Karpas-422 (cell line): ENCODE results near the gene TENM4. TPM values are rescaled to one million over a fixed set of nuclear protein-coding genes. Genes with fewer than 3 reads are reported as not detected.
A peak's percentile ranks its signal among the peaks of the same experiment; 100 is the strongest.

Source experiments
- DNase-seq: peaks from one replicate; pipeline ENCODE4 v3.0.0-alpha.2; 2015
- H2AFZ ChIP-seq: fragments of 200-600 bp; sonication (generic); 2 replicates; pipeline ENCODE4 v1.6.1; 2014; ENCODE audit warnings: antibody characterized with exemption, low read length, mixed read lengths
- H3K27ac ChIP-seq: fragments of 200-600 bp; sonication (generic); 2 replicates; pipeline ENCODE4 v1.5.1; 2014; ENCODE audit warnings: mild to moderate bottlenecking, low read length, moderate library complexity
- H3K27me3 ChIP-seq: fragments of 200-600 bp; sonication (generic); 2 replicates; pipeline ENCODE4 v1.6.1; 2014; ENCODE audit warnings: low read length, mixed read lengths
- H3K36me3 ChIP-seq: fragments of 200-600 bp; sonication (generic); 2 replicates; pipeline ENCODE4 v1.6.1; 2014; ENCODE audit warnings: low read length, mixed read lengths; ENCODE audit not compliant: insufficient read depth
- H3K4me1 ChIP-seq: fragments of 200-600 bp; sonication (generic); 2 replicates; pipeline ENCODE4 v1.6.1; 2014; ENCODE audit warnings: mild to moderate bottlenecking, low read length, mixed read lengths
- H3K4me2 ChIP-seq: fragments of 200-600 bp; sonication (generic); 2 replicates; pipeline ENCODE4 v1.6.1; 2014; ENCODE audit warnings: low read length, low read depth, mild to moderate bottlenecking; ENCODE audit not compliant: poor library complexity, severe bottlenecking
- H3K4me3 ChIP-seq: fragments of 200-600 bp; sonication (generic); 2 replicates; pipeline ENCODE4 v1.5.1; 2014; ENCODE audit warnings: mild to moderate bottlenecking, antibody characterized with exemption, low read length, mixed read lengths
- H3K79me2 ChIP-seq: fragments of 200-600 bp; sonication (generic); 2 replicates; pipeline ENCODE4 v1.6.1; 2014; ENCODE audit warnings: mild to moderate bottlenecking, low read length, mixed read lengths
- H3K9ac ChIP-seq: fragments of 200-600 bp; sonication (generic); 2 replicates; pipeline ENCODE4 v1.6.0; 2014; ENCODE audit warnings: low read length
- H3K9me2 ChIP-seq: fragments of 200-600 bp; sonication (generic), shearing (Covaris generic); replicated peaks from 2 replicates; pipeline ENCODE4 v1.6.0; 2014; ENCODE audit warnings: mild to moderate bottlenecking, low read length, moderate library complexity; ENCODE audit not compliant: insufficient read depth
- H3K9me3 ChIP-seq: fragments of 300-700, 200-600 bp; sonication (generic); 2 replicates; pipeline ENCODE4 v1.6.1; 2014; ENCODE audit warnings: low read length, mixed read lengths
- H4K20me1 ChIP-seq: fragments of 200-600 bp; sonication (generic); 2 replicates; pipeline ENCODE4 v1.6.1; 2014; ENCODE audit warnings: mild to moderate bottlenecking, antibody characterized with exemption, low read length, low read depth; ENCODE audit not compliant: insufficient read depth
- total RNA-seq: library from RNA; depleted of rRNA; stranded (reverse); fragments of >200 nt; shearing (Covaris generic); gene quantifications from 2 replicates; pipeline ENCODE4 v1.2.3, GENCODE V29; 2014; ENCODE audit warnings: low replicate concordance

Gene TENM4
- total RNA-seq, 1 experiment from 2014 or later = not detected

- Histone ChIP-seq H3K9ac (no peak overlapping the region), H2AFZ (no peak overlapping the region), H3K9me2 (no peaks in the 10 kb centered on the region), H3K4me1 (no peaks in the 10 kb centered on the region), H3K27ac (no peak overlapping the region), H3K4me2 (no peak overlapping the region), H3K36me3 (no peaks in the 10 kb centered on the region), H4K20me1 (no peaks in the 10 kb centered on the region), H3K4me3 (no peak overlapping the region), H3K9me3 (no peaks in the 10 kb centered on the region), H3K27me3 (0 out of 2 replicates have a peak, but pooled peaks cover 2% of the 10 kb centered on the region), H3K79me2 (no peaks in the 10 kb centered on the region)
- DNase-seq = no peak
These were observed 755.7 kb downstream of the TENM4 start for GRCh38 chr11:78685156-78685555.

- no peaks in the 10 kb centered on the region for H3K4me1 ChIP-seq
- H3K4me2 ChIP-seq = no peak overlapping the region
- H3K9me3 ChIP-seq = no peaks in the 10 kb centered on the region
- no peaks in the 10 kb centered on the region for H3K79me2 ChIP-seq
- H3K9ac ChIP-seq = no peak overlapping the region
- H3K27me3 ChIP-seq = 0 out of 2 replicates have a peak, but pooled peaks cover 2% of the 10 kb centered on the region
- peak; percentile 43 for DNase-seq
- no peaks in the 10 kb centered on the region for H3K36me3 ChIP-seq
- no peak overlapping the region for H3K4me3 ChIP-seq
- no peaks in the 10 kb centered on the region for H4K20me1 ChIP-seq
- H3K9me2 ChIP-seq = no peaks in the 10 kb centered on the region
- H3K27ac ChIP-seq = no peak overlapping the region
- H2AFZ ChIP-seq = no peak overlapping the region
These were observed 756.5 kb downstream of the TENM4 start for GRCh38 chr11:78684377-78684776.

- Histone ChIP-seq H3K27me3 (0 out of 2 replicates have a peak, but pooled peaks cover 2% of the 10 kb centered on the region), H2AFZ (no peak overlapping the region), H3K4me2 (no peak overlapping the region), H3K4me1 (no peaks in the 10 kb centered on the region), H3K9ac (no peak overlapping the region), H3K79me2 (no peaks in the 10 kb centered on the region), H3K4me3 (no peak overlapping the region), H3K36me3 (no peaks in the 10 kb centered on the region), H3K9me3 (no peaks in the 10 kb centered on the region), H4K20me1 (no peaks in the 10 kb centered on the region), H3K9me2 (no peaks in the 10 kb centered on the region), H3K27ac (no peak overlapping the region)
- no peak for DNase-seq
These were observed 757.1 kb downstream of the TENM4 start for GRCh38 chr11:78683774-78684173.

- H3K27ac ChIP-seq = no peak overlapping the region
- no peaks in the 10 kb centered on the region for H4K20me1 ChIP-seq
- no peak for DNase-seq
- no peak overlapping the region for H3K9ac ChIP-seq
- H3K4me2 ChIP-seq = no peak overlapping the region
- no peaks in the 10 kb centered on the region for H3K4me1 ChIP-seq
- no peaks in the 10 kb centered on the region for H3K9me2 ChIP-seq
- H3K9me3 ChIP-seq = no peaks in the 10 kb centered on the region
- no peaks in the 10 kb centered on the region for H3K27me3 ChIP-seq
- H3K79me2 ChIP-seq = no peaks in the 10 kb centered on the region
- H2AFZ ChIP-seq = no peak overlapping the region
- H3K36me3 ChIP-seq = no peaks in the 10 kb centered on the region
- no peak overlapping the region for H3K4me3 ChIP-seq
These were observed 764.7 kb downstream of the TENM4 start for GRCh38 chr11:78676026-78676557.

GRCh38 chr11:78672850-78673620 lies 767.8 kb downstream of the TENM4 start:
- H3K9ac ChIP-seq = no peak overlapping the region
- H3K4me2 ChIP-seq = no peak overlapping the region
- H4K20me1 ChIP-seq = no peaks in the 10 kb centered on the region
- no peak overlapping the region for H2AFZ ChIP-seq
- no peaks in the 10 kb centered on the region for H3K27me3 ChIP-seq
- H3K36me3 ChIP-seq = no peaks in the 10 kb centered on the region
- DNase-seq = no peak
- H3K9me2 ChIP-seq = no peaks in the 10 kb centered on the region
- H3K4me3 ChIP-seq = no peak overlapping the region
- no peaks in the 10 kb centered on the region for H3K4me1 ChIP-seq
- H3K79me2 ChIP-seq = no peaks in the 10 kb centered on the region
- H3K9me3 ChIP-seq = no peaks in the 10 kb centered on the region
- no peak overlapping the region for H3K27ac ChIP-seq

- no peak for DNase-seq
- H3K27ac ChIP-seq = no peak overlapping the region
These were observed 771.6 kb downstream of the TENM4 start for GRCh38 chr11:78669249-78669648.

GRCh38 chr11:78667461-78667860 lies 773.4 kb downstream of the TENM4 start:
- H3K4me2 ChIP-seq = no peak overlapping the region
- no peaks in the 10 kb centered on the region for H3K79me2 ChIP-seq

More at GRCh38 chr11:78669249-78669648, 771.6 kb downstream of the TENM4 start:
- no peaks in the 10 kb centered on the region for H3K4me1 ChIP-seq
- H3K36me3 ChIP-seq = no peaks in the 10 kb centered on the region
- H3K9me2 ChIP-seq = no peaks in the 10 kb centered on the region
- no peaks in the 10 kb centered on the region for H4K20me1 ChIP-seq
- no peak overlapping the region for H3K9ac ChIP-seq
- H3K4me2 ChIP-seq = no peak overlapping the region
- no peak overlapping the region for H3K4me3 ChIP-seq
- H3K9me3 ChIP-seq = no peaks in the 10 kb centered on the region
- no peak overlapping the region for H2AFZ ChIP-seq
- no peaks in the 10 kb centered on the region for H3K79me2 ChIP-seq
- no peaks in the 10 kb centered on the region for H3K27me3 ChIP-seq

GRCh38 chr11:78666675-78667160 lies 774.1 kb downstream of the TENM4 start:
- Histone ChIP-seq H3K4me1 (no peaks in the 10 kb centered on the region), H3K4me2 (no peak overlapping the region), H3K27ac (no peak overlapping the region)

More at GRCh38 chr11:78667461-78667860, 773.4 kb downstream of the TENM4 start:
- no peak overlapping the region for H3K4me3 ChIP-seq
- no peak overlapping the region for H2AFZ ChIP-seq
- no peak overlapping the region for H3K27ac ChIP-seq
- no peaks in the 10 kb centered on the region for H3K27me3 ChIP-seq
- H3K9ac ChIP-seq = no peak overlapping the region
- H3K9me2 ChIP-seq = no peaks in the 10 kb centered on the region
- no peaks in the 10 kb centered on the region for H4K20me1 ChIP-seq
- H3K36me3 ChIP-seq = no peaks in the 10 kb centered on the region
- no peaks in the 10 kb centered on the region for H3K4me1 ChIP-seq
- DNase-seq = no peak
- H3K9me3 ChIP-seq = no peaks in the 10 kb centered on the region

More at GRCh38 chr11:78666675-78667160, 774.1 kb downstream of the TENM4 start:
- Histone ChIP-seq H4K20me1 (no peaks in the 10 kb centered on the region), H3K79me2 (no peaks in the 10 kb centered on the region), H3K9me3 (no peaks in the 10 kb centered on the region), H3K9me2 (no peaks in the 10 kb centered on the region), H3K9ac (no peak overlapping the region), H3K36me3 (no peaks in the 10 kb centered on the region), H2AFZ (no peak overlapping the region), H3K4me3 (no peak overlapping the region), H3K27me3 (no peaks in the 10 kb centered on the region)
- no peak for DNase-seq
